VCaP (cell line): ENCODE data around the gene ADCY2.

ENCODE experiments used
- H3K27ac ChIP-seq: fragments of 450-650 bp; 2 replicates; pipeline ENCODE4 v1.5.1; 2017
- CTCF ChIP-seq: fragments of 450-650 bp; conservative IDR thresholded peaks from 2 replicates; pipeline ENCODE4 v1.5.1; 2017; ENCODE audit warnings: mild to moderate bottlenecking, moderate library complexity

ADCY2 gene

DNA sequence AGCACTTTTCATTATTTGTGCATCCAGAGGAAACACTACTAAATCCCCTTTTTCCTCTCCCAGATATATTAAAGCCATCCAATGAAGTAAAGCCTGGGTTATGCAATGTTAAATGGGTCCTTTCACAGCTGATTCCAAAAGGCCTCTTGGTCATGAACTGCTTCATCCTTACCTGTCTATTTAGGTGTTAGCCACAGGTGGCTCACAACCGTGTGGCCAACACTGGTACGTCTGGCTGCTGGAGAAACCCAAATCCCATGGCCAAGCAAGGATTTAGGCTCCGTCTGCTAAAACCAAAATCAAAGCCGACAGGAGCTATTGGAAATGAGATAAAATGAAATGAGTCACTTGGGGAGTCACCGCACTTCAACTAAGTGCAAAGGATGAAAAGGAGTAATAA, 193.9 kb downstream of the ADCY2 start:
- H3K27ac ChIP-seq, result no peak overlapping the region
- no peak for TF ChIP-seq CTCF

- no peak overlapping the region for H3K27ac ChIP-seq
- peak; percentile 85 for TF ChIP-seq CTCF
Observed at GRCh38 chr5:7592910-7593309, 197.0 kb downstream of the ADCY2 start.

- TF ChIP-seq CTCF, result no peak
Observed at GRCh38 chr5:7597059-7597642, 201.2 kb downstream of the ADCY2 start.

DNA sequence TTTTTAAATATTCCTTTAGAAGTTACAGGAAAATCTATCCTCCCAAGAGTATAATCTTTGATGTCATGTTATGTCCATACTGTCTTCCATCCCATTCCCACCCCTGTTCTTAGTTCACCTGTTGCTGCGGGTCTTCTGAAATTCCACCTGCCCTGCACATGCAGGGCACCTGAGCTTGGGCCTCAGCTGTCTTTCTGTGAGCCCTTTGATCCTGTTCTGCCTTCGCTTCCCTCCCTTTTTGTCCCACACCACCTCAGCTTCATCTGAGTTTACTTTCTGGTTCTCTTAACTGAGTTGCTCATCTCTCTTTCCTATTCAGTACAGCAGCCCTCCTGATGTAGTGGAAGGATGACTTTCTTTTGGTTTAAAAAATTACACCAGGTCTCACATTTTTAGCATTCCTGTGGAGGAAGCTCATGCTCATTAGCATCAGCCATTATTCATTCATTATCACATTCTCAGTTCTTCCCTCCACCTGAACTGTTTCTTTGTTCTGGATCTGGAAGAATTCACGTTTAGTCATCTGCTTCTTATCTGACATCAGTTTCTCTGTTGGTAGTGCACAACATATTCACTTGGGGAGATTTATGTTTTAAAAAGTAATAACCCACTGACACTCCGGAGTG, 211.0 kb downstream of the ADCY2 start:
- no peak for TF ChIP-seq CTCF
- H3K27ac ChIP-seq, result no peak overlapping the region

More at GRCh38 chr5:7597059-7597642, 201.2 kb downstream of the ADCY2 start:
- no peak overlapping the region for H3K27ac ChIP-seq

DNA sequence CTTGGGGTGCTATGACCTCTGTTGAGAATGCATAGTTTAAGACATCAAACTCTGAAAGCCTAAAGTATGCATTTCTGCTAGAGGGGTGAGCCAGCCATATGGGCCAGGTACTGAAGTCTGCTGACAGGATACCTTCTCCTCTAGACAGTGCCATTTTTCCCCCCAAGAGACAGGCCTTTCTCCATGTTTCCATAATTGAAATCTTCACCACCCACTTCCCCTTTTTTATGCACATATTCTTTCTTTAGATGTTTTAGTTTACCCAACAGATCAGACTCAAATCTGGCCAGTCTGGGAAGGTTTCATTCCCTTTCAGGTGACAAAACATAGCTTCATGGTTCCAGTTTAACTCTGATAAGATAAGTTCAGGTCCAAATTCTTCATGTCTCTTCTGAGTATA, 212.8 kb downstream of the ADCY2 start:
- H3K27ac ChIP-seq, result no peak overlapping the region
- TF ChIP-seq CTCF, result no peak

DNA sequence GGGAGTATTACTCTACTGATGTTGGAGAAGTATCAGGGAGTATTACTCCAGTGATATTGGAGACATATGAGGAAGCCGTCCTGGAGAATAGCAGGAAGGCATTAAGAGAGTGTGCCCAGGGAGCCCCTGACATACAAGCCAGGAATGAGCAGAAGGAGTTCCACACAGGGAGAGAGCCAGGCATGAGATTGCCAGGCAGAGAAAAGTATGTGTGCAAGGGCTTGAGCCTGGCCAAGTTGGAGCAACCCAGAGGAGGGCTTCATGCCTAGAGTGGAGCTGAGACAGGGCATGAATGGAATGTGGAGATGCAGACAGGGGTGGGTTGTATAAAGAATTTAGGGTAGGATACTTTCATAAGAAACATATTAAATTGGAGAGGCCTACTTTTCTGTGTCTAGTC, 213.8 kb downstream of the ADCY2 start:
- no peak for TF ChIP-seq CTCF
- H3K27ac ChIP-seq, result no peak overlapping the region

DNA sequence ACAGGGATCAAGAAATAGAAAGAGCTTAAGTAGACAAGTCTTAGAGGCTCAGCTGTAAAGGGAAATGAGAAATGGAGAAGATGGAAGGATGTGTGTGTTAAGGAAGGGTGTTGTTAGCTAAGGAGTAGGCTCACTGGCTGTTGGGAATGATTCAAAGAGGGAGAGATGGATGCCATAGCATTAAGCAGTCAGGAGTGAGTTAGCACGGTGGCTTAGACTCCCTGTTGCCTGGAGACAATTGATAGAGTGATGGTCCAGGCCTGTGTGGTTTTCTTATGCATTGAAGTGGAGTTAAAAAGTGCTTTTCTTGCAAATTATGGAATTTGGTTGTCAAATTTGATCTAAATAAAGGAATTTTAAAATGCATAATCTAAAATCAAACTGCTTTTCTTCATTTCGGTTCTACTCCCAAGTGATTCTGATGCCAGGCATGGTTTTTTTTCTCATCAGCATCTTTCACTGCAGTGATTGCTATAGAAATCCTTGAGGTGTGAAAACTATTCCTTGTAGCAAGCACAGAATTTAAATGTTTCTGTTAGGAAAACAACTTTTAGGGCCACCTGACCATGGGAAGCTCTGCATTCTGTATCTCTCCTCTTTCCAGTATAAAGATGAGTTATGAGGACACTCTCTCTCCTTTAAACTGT, 214.7 kb downstream of the ADCY2 start:
- TF ChIP-seq CTCF, result no peak
- H3K27ac ChIP-seq, result no peak overlapping the region
